OCI-LY1 (cell line): Measurements from ENCODE around the gene LRRD1.

ENCODE experiments used
- H2AFZ ChIP-seq: fragments of 200-600 bp; sonication (generic), shearing (Covaris generic); 2 replicates; pipeline ENCODE4 v1.6.0; 2014; ENCODE audit warnings: antibody characterized with exemption, mild to moderate bottlenecking, low read length
- H3F3A ChIP-seq: fragments of 200-600 bp; sonication (generic), shearing (Covaris generic); 2 replicates; pipeline ENCODE4 v1.6.0; 2014; ENCODE audit warnings: mild to moderate bottlenecking, antibody characterized with exemption, low read length, moderate library complexity; ENCODE audit not compliant: insufficient read depth
- H3K27ac ChIP-seq: fragments of 200-600 bp; sonication (generic); 2 replicates; pipeline ENCODE4 v1.5.1; 2014; ENCODE audit warnings: low read length, mixed run types, mild to moderate bottlenecking, low read depth; ENCODE audit not compliant: poor library complexity, severe bottlenecking
- H3K27me3 ChIP-seq: fragments of 200-600 bp; sonication (generic); 2 replicates; pipeline ENCODE4 v1.6.0; 2014; ENCODE audit warnings: antibody characterized with exemption, mild to moderate bottlenecking, low read length, moderate library complexity; ENCODE audit not compliant: insufficient read depth
- H3K36me3 ChIP-seq: fragments of 200-600 bp; sonication (generic); 2 replicates; pipeline ENCODE4 v1.6.1; 2014; ENCODE audit warnings: mild to moderate bottlenecking, antibody characterized with exemption, low read length, moderate library complexity, mixed read lengths; ENCODE audit not compliant: insufficient read depth
- H3K4me1 ChIP-seq: fragments of 200-600 bp; sonication (generic); 2 replicates; pipeline ENCODE4 v1.5.1; 2014; ENCODE audit warnings: mild to moderate bottlenecking, low read length, moderate library complexity; ENCODE audit not compliant: insufficient read depth, severe bottlenecking
- H3K4me2 ChIP-seq: fragments of 200-600 bp; sonication (generic), shearing (Covaris generic); 2 replicates; pipeline ENCODE4 v1.6.1; 2014; ENCODE audit warnings: low read length
- H3K4me3 ChIP-seq: fragments of 200-600 bp; sonication (generic); 2 replicates; pipeline ENCODE4 v1.5.1; 2014; ENCODE audit warnings: low read length, low read depth, mild to moderate bottlenecking, mixed read lengths; ENCODE audit not compliant: poor library complexity, severe bottlenecking
- H3K79me2 ChIP-seq: fragments of 200-600 bp; shearing (Covaris generic); 2 replicates; pipeline ENCODE4 v1.6.1; 2016; ENCODE audit warnings: mixed run types, low read length, mixed read lengths; ENCODE audit not compliant: insufficient read depth
- H3K9ac ChIP-seq: fragments of 200-600 bp; sonication (generic), shearing (Covaris generic); 2 replicates; pipeline ENCODE4 v1.6.1; 2014; ENCODE audit warnings: mild to moderate bottlenecking, low read length, mixed read lengths
- H3K9me2 ChIP-seq: fragments of 200-600 bp; sonication (generic), shearing (Covaris generic); 2 replicates; pipeline ENCODE4 v1.6.1; 2014; ENCODE audit warnings: low read depth, mild to moderate bottlenecking, low read length, mixed read lengths
- H3K9me3 ChIP-seq: fragments of 200-600 bp; shearing (Covaris generic); 2 replicates; pipeline ENCODE4 v1.6.1; 2014; ENCODE audit warnings: low read length, mixed read lengths
- H4K20me1 ChIP-seq: fragments of 200-600 bp; sonication (generic), shearing (Covaris generic); 2 replicates; pipeline ENCODE4 v1.6.0; 2016; ENCODE audit warnings: mild to moderate bottlenecking, low read length; ENCODE audit not compliant: insufficient read depth
- CTCF ChIP-seq: fragments of 200-600 bp; sonication (generic), shearing (Covaris generic); IDR thresholded peaks from 2 replicates; pipeline ENCODE4 v1.5.1; 2017; ENCODE audit warnings: mild to moderate bottlenecking, antibody characterized with exemption, low read length, moderate library complexity, mixed read lengths
- EZH2 ChIP-seq: fragments of 200-600 bp; sonication (generic), shearing (Covaris generic); IDR thresholded peaks from 2 replicates; pipeline ENCODE4 v1.8.0; 2017; ENCODE audit warnings: borderline replicate concordance, mixed run types, mild to moderate bottlenecking, antibody characterized with exemption, low read length, moderate library complexity, mixed read lengths

LRRD1 gene

GRCh38 chr7:92137557-92137956 is 41.4 kb downstream of the LRRD1 start:
- peaks cover 11% of the 10 kb centered on the region for H3K79me2 ChIP-seq
- no peaks in the 10 kb centered on the region for H3K36me3 ChIP-seq
- no peak overlapping the region for H3K4me2 ChIP-seq
- no peak overlapping the region for H3K9ac ChIP-seq
- TF ChIP-seq EZH2, result no peak
- no peak for TF ChIP-seq CTCF
- no peaks in the 10 kb centered on the region for H3F3A ChIP-seq
- no peaks in the 10 kb centered on the region for H3K27me3 ChIP-seq
- no peaks in the 10 kb centered on the region for H4K20me1 ChIP-seq
- no peak overlapping the region for H3K27ac ChIP-seq
- no peaks in the 10 kb centered on the region for H3K9me2 ChIP-seq
- peaks cover 16% of the 10 kb centered on the region for H3K4me1 ChIP-seq
- H3K9me3 ChIP-seq, result no peaks in the 10 kb centered on the region
- H3K4me3 ChIP-seq, result no peak overlapping the region
- H2AFZ ChIP-seq, result no peak overlapping the region

DNA sequence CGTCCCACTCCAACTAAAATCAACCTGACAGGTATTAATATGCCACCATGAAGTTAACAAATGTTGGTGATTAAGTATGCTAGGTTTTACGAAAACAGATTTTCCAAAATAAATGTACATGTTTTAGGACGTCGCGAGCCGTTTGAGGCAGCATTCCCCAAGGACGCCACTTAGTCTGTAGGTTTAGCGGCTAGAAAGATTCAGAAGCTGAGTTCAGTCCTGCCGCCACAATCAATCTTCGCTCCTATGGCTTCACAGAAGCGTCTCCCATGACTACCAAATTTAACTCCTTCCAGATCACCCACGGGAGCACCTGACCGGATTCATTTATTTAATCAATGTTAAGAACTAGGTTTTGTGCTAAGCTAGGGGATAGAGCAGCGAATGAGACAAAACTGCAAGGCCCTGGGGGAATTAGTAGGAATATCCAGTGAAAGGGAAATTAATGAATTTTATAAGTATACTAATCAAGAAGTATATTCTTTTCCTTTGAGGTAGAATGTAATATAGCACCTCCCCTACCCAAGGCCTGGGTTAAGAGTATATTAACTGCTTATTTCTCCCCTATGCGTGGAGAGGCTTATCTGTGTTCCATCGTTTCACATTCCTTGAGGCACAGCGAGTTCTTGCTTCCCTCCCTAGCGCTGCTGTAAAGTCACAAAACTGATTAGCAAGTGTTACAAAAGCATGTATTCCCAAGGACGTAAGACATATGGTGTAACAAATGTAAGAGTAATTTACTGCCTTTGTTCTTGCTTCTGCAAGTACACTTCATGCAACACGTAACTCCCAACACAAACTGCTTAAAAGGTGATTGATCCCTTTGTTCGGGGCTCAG is 43.7 kb downstream of the LRRD1 start:
- peak overlapping the region; percentile 85 for H3K9ac ChIP-seq
- peak overlapping the region; percentile 85 for H3K27ac ChIP-seq

DNA sequence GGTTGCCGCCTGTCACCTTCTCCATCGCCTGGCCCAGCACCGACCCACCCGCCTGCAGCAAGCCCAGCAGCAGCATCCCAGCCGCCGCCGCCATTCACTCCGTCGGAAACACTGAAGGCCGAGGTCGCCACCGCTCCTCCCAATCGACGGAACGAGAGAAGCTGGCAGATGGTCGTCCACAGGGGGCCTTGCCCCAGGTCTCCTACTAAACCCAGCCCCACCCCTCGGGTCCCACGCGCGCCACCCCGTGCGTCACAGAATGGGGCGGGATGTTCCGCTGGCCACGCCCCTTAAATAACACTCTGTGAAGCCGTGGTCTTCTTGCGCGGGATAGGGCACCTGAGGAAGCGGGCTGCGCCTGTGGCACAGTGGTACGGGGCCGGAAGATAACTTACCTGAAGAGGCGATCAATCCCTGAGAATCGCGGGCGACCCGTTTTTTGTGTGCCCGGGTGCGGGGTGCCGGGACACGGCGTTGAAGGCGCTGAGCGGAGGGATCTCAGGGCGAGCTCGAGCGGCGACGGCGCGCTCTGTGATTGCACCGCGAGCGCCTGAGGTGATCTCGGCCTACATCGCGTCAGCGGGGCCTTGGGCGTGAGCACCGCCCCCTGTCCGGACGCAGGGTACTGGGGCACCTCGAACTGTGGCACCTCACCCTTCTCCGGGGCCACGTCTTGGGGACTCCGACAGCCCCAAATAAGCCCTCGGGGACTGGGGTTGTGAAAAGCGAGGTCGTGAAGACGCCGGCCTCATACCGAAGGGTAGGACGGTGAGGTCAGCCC is 44.5 kb downstream of the LRRD1 start, which contains the start of gene CYP51A1:
Gene CYP51A1 (minus strand): TSS at position 207 of the 781 bp plus-strand sequence. CDS start 113 bp downstream, at position 94.
- peaks cover 26% of the 10 kb centered on the region for H3K36me3 ChIP-seq
- no peaks in the 10 kb centered on the region for H3K27me3 ChIP-seq
- no peaks in the 10 kb centered on the region for H3F3A ChIP-seq
- peaks cover 37% of the 10 kb centered on the region for H3K4me1 ChIP-seq
- no peaks in the 10 kb centered on the region for H4K20me1 ChIP-seq
- peak within 1 kb of the TSS; percentile 15; the same call in 1 of the 2 replicates for H2AFZ ChIP-seq
- H3K79me2 ChIP-seq, result peaks cover 29% of the 10 kb centered on the region
- H3K9me2 ChIP-seq, result no peaks in the 10 kb centered on the region
- H3K9ac ChIP-seq, result peak within 1 kb of the TSS; percentile 85
- H3K9me3 ChIP-seq, result no peaks in the 10 kb centered on the region
- TF ChIP-seq CTCF (0 out of 2 replicates have a peak, but pooled peaks have one; percentile 11), EZH2 (no peak)
- peak within 1 kb of the TSS; percentile 78 for H3K4me2 ChIP-seq
- peak within 1 kb of the TSS; percentile 85 for H3K27ac ChIP-seq
- peak within 1 kb of the TSS; percentile 70 for H3K4me3 ChIP-seq

More for the DNA sequence above, 43.7 kb downstream of the LRRD1 start:
- no peaks in the 10 kb centered on the region for H3K9me2 ChIP-seq
- H2AFZ ChIP-seq, result peak overlapping the region; percentile 15; the same call in 1 of the 2 replicates
- no peaks in the 10 kb centered on the region for H3K9me3 ChIP-seq
- peak overlapping the region; percentile 78 for H3K4me2 ChIP-seq
- H3K79me2 ChIP-seq, result peaks cover 29% of the 10 kb centered on the region
- peak overlapping the region; percentile 70 for H3K4me3 ChIP-seq
- no peaks in the 10 kb centered on the region for H3F3A ChIP-seq
- H3K36me3 ChIP-seq, result peaks cover 18% of the 10 kb centered on the region
- no peaks in the 10 kb centered on the region for H3K27me3 ChIP-seq
- H3K4me1 ChIP-seq, result peaks cover 37% of the 10 kb centered on the region
- no peaks in the 10 kb centered on the region for H4K20me1 ChIP-seq
- TF ChIP-seq EZH2 (no peak), CTCF (peak; percentile 10; the same call in 1 of the 2 replicates)
